A549 (cell line): Measurements from ENCODE around the gene TRIP10.

Source experiments
- CHD2 ChIP-seq: fragments of 150-350 bp; IDR thresholded peaks from 2 replicates; pipeline ENCODE4 v1.6.1; 2014; ENCODE audit warnings: low read length; ENCODE audit not compliant: partially characterized antibody
- CHD4 ChIP-seq: fragments of 200-600 bp; sonication (generic); IDR thresholded peaks from 2 replicates; pipeline ENCODE4 v1.6.1; 2016; ENCODE audit warnings: antibody characterized with exemption, mild to moderate bottlenecking, borderline replicate concordance
- JUN ChIP-seq, 2 experiments: fragments of >200 bp; sonication (Bioruptor Twin); formaldehyde crosslinking; IDR thresholded peaks; 2 replicates in 1 of 2; 3 replicates in 1 of 2; pipeline ENCODE4 v1.6.1; 2016 to 2017
- POLR2A ChIP-seq: IDR thresholded peaks from 2 replicates; pipeline ENCODE4 v1.6.1; 2012; ENCODE audit warnings: mild to moderate bottlenecking, low read length
- RNF2 ChIP-seq: fragments of 200-600 bp; sonication (generic); IDR thresholded peaks from 2 replicates; pipeline ENCODE4 v1.6.1; 2016; ENCODE audit warnings: low read depth, mild to moderate bottlenecking, antibody characterized with exemption, moderate library complexity, borderline replicate concordance
- TF ChIP-seq, protein P1 (sequence below): fragments of >200 bp; sonication (Bioruptor Twin); formaldehyde crosslinking; IDR thresholded peaks from 3 replicates; pipeline ENCODE4 v1.5.1; 2016

DNA sequence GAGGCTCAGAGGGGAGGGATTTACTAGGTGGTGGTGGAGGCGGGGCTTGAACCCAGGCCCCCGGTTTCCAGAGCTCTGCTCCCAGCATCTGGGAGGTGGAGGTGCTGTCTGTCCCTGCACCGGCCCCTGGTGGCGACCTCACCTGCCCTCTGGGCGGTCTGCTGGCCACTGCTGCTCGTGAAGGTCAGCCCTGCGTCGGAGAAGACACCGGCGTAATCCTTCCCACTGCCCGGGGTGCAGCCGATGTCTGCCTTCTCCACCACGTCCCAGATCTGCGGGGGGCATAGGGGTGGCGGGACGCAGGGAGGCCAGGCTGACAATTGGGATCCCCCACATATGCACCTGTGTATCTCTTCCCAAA lies 31.8 kb upstream of the TRIP10 start:
- TF ChIP-seq, protein P1, sequence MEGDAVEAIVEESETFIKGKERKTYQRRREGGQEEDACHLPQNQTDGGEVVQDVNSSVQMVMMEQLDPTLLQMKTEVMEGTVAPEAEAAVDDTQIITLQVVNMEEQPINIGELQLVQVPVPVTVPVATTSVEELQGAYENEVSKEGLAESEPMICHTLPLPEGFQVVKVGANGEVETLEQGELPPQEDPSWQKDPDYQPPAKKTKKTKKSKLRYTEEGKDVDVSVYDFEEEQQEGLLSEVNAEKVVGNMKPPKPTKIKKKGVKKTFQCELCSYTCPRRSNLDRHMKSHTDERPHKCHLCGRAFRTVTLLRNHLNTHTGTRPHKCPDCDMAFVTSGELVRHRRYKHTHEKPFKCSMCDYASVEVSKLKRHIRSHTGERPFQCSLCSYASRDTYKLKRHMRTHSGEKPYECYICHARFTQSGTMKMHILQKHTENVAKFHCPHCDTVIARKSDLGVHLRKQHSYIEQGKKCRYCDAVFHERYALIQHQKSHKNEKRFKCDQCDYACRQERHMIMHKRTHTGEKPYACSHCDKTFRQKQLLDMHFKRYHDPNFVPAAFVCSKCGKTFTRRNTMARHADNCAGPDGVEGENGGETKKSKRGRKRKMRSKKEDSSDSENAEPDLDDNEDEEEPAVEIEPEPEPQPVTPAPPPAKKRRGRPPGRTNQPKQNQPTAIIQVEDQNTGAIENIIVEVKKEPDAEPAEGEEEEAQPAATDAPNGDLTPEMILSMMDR: no peak
- TF ChIP-seq CHD2: no peak
- TF ChIP-seq POLR2A: no peak
- no peak for TF ChIP-seq CHD4
- TF ChIP-seq JUN (IDR thresholded peaks at IDR 0.05): no peak
- no peak for TF ChIP-seq RNF2
